HG03025 (cell line): ENCODE data around the gene KCNK10.

Experiments used
- ATAC-seq: cut with Tn5 transposase; IDR thresholded peaks from one replicate; pipeline ENCODE4 v1.9.1; 2021; ENCODE audit warnings: mild to moderate bottlenecking, moderate library complexity; ENCODE audit not compliant: unreplicated experiment, low FRiP score

Gene KCNK10

GRCh38 chr14:88233915-88234314 lies 89.2 kb downstream of the KCNK10 start:
- ATAC-seq = no peak

- no peak for ATAC-seq
Measured at GRCh38 chr14:88232771-88233170, 90.3 kb downstream of the KCNK10 start.

- no peak for ATAC-seq
Measured at GRCh38 chr14:88231603-88232002, 91.5 kb downstream of the KCNK10 start.

- ATAC-seq = no peak
Measured at GRCh38 chr14:88229428-88229827, 93.6 kb downstream of the KCNK10 start.

DNA sequence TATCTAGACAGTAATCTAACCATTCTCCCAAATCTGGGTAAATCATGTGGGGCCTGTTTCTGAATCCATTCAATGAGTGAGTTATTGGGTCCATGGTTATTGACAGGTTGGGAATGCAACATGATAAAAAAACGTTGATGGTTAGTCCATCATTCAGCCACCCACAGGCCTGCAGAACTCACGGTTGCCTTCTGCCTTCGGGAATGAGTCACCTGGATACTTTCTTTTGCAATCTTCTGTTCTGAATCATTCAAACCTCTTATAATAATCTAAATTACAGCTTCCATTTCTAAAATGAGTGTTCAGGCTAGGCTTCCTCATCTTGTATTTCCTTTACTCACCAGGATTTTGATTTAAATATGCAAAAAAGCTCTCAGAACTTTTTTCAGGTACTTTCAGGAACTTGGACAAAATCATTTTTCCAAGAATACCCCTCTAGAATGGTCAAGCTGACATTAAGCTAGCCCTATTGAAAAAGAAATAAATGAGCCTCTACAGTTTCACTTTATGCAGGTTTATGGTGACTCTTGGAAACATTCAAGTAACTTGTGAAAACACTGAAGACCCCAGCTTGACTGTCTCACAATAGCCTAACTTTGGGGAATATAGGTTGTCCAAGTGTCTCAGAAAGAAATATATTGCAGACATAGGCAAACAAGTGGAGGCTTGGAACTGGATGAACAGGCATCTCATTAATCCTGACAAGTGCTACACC lies 94.4 kb downstream of the KCNK10 start:
- ATAC-seq = no peak

- ATAC-seq = no peak
Measured at GRCh38 chr14:88227693-88228092, 95.4 kb downstream of the KCNK10 start.

- ATAC-seq = no peak
Measured at GRCh38 chr14:88225721-88226120, 97.3 kb downstream of the KCNK10 start.

GRCh38 chr14:88218119-88218915 lies 104.8 kb downstream of the KCNK10 start:
- ATAC-seq = no peak

- no peak for ATAC-seq
Measured at GRCh38 chr14:88212691-88213090, 110.4 kb downstream of the KCNK10 start.

GRCh38 chr14:88210426-88210825 lies 112.6 kb downstream of the KCNK10 start:
- ATAC-seq = no peak

DNA sequence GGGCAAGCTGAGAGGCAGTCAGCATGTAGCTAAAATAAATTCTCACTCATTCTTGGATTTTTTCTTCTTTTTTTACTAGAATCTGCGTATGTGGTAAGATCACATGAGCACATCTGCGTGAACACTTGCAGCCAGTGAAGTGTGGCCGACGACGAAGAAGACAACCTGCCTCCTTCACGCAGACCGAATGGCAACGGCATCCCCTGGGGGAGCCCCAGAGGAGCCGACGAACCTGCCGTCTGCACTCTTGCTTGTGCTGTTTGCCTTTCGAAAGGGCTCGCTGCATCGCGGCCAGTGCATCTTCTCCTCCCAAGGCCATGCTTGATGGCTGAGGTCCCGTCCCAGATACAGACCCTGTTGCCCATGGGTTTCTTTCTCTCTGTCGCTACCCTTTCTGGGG lies 113.8 kb downstream of the KCNK10 start:
- no peak for ATAC-seq

GRCh38 chr14:88208858-88209257 lies 114.2 kb downstream of the KCNK10 start:
- ATAC-seq = no peak

GRCh38 chr14:88204221-88204620 lies 118.8 kb downstream of the KCNK10 start:
- ATAC-seq = no peak

GRCh38 chr14:88203291-88203690 lies 119.8 kb downstream of the KCNK10 start:
- no peak for ATAC-seq

GRCh38 chr14:88202286-88202685 lies 120.8 kb downstream of the KCNK10 start:
- no peak for ATAC-seq

DNA sequence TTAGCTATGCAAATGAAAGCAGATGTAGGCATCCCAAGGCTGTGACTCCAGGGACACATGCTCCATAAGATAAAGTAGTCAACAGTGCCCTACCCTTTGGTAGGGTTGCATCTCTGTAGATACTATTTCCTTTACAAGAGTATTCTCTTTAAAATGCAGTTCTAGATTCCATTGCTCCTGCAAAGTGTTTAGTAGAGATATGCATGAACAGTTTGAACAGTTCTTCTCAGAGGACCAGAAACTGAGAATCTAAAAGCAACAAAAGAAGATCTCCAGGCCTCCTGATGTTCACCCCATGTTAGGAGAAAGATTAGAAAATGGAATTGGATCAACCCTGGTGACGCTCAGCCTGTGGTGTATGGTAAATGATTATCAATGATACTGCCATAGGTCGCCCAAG lies 121.2 kb downstream of the KCNK10 start:
- ATAC-seq = no peak

DNA sequence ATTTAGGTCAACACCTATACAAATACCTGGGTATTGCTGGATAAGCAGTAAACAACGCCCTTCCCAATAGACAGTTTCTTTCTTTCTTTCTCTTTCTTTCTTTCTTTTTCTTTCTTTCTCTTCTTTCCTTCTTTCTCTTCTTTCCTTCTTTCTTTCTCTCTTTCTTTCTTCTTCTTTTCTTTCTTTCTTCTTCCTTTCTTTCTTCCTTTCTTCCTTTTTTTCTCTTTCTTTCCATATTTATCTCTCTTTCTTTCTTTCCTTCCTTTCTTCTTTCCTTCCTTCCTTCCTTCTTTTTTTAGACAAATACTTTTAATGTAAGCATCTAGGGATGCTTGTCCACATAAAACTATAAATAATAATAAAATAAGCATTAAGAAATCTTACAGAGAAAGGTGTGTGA lies 123.2 kb downstream of the KCNK10 start:
- ATAC-seq = no peak

DNA sequence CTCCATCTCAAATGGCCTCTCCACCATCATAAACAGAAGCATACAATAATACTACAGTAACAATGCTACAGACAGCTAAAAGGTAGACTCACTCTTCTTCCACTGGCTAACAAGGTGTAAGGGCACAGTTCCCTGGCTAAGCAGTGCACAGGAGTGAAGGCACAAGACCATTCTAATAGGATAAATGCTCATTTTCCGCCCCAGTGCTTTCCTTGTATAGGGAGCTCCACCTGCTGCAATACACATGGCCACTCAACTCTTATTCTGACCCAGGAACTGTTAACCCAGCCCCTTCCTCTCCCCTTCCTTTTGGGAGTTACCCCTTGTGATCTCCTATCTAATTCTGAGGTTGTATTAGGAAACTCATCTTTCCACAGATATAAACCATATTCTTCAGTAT lies 124.6 kb downstream of the KCNK10 start:
- no peak for ATAC-seq

DNA sequence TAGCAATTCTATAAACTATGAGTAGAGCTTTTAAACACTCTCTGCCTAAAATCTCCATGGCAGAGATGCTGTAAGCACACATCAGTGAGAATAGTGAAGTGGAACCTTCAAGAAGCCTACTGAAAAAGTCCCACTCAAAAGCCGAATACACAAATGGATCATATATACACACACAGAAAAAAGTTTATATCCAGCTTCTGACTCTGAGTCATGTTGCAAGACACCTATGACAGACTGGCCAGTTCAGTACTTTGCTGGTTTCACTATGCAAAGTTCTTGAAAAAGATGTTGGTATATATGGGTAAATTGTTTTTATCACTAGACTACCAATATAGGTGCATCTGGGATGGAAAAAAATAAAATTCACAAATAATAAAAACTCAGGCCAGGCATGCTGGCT lies 126.1 kb downstream of the KCNK10 start:
- peak; percentile 64 for ATAC-seq

- no peak for ATAC-seq
Measured at GRCh38 chr14:88196116-88196890, 126.8 kb downstream of the KCNK10 start.

GRCh38 chr14:88195676-88196075 lies 127.4 kb downstream of the KCNK10 start:
- no peak for ATAC-seq
